ENCODE measurements around the gene NQO1.

- no peak for TF ChIP-seq EZH2phosphoT487 (IDR thresholded peaks at IDR 0.05; ENCODE audit: borderline replicate concordance, low read length)
- TF ChIP-seq CTCF (conservative IDR thresholded peaks at IDR 0.05; ENCODE audit: low read depth, low read length) = no peak
These were observed 53.2 kb downstream of the NQO1 start for GRCh38 chr16:69672998-69673713.
